ENCODE measurements around the gene THAP8. TPM values are rescaled to one million over a fixed set of nuclear protein-coding genes. Genes with fewer than 3 reads are reported as not detected.

THAP8 gene
- total RNA-seq, 2 donors from 2014 or later, result 1.1 to 1.3 TPM

- Mint-ChIP-seq H3K4me3 (peak overlapping the region; percentile 95 to 99), H3K36me3 (ENCODE audit: insufficient read depth in 2 of 2) (peaks cover 4 to 6% of the 10 kb centered on the region in 2 donors), H3K4me1 (ENCODE audit: low read depth) (peaks cover 52% of the 10 kb centered on the region), H3K9me3 (no peaks in the 10 kb centered on the region), H3K27ac (peak overlapping the region; percentile 95), H3K27me3 (ENCODE audit: low read depth) (no peaks in the 10 kb centered on the region)
- ATAC-seq (replicated peaks in 1 of 2) (no peak), DNase-seq (peak in 1 of 2 donors; percentile 10)
Observed at GRCh38 chr19:36013280-36014011, 40.6 kb downstream of the THAP8 start.

- Mint-ChIP-seq H3K27me3 (ENCODE audit: low read depth) (no peaks in the 10 kb centered on the region), H3K4me1 (ENCODE audit: low read depth) (peaks cover 48% of the 10 kb centered on the region), H3K4me3 (no peak overlapping the region), H3K36me3 (ENCODE audit: insufficient read depth in 2 of 2) (peaks cover 3 to 6% of the 10 kb centered on the region in 2 donors), H3K9me3 (no peaks in the 10 kb centered on the region), H3K27ac (no peak overlapping the region)
- DNase-seq, result no peak
- no peak for ATAC-seq (replicated peaks in 1 of 2)
Observed at GRCh38 chr19:36010402-36010801, 43.7 kb downstream of the THAP8 start.

GRCh38 chr19:36009633-36010379 is 44.3 kb downstream of the THAP8 start:
- Mint-ChIP-seq H3K4me3 (peak overlapping the region; percentile 40 to 62), H3K27me3 (ENCODE audit: low read depth) (no peaks in the 10 kb centered on the region), H3K9me3 (no peaks in the 10 kb centered on the region), H3K4me1 (ENCODE audit: low read depth) (peaks cover 42% of the 10 kb centered on the region), H3K36me3 (ENCODE audit: insufficient read depth in 2 of 2) (peaks cover 3 to 6% of the 10 kb centered on the region in 2 donors), H3K27ac (no peak overlapping the region)
- no peak for DNase-seq
- ATAC-seq (replicated peaks in 1 of 2), result no peak

GRCh38 chr19:36009220-36009619 is 44.9 kb downstream of the THAP8 start:
- peaks cover 36% of the 10 kb centered on the region for H3K4me1 Mint-ChIP-seq (ENCODE audit: low read depth)
- ATAC-seq (replicated peaks in 1 of 2), result peak; percentile 24 to 46
- H3K27me3 Mint-ChIP-seq (ENCODE audit: low read depth), result no peaks in the 10 kb centered on the region
- DNase-seq, result peak; percentile 73 to 74
- peaks cover 1 to 3% of the 10 kb centered on the region in 2 donors for H3K36me3 Mint-ChIP-seq (ENCODE audit: insufficient read depth in 2 of 2)
- no peak overlapping the region for H3K27ac Mint-ChIP-seq
- no peaks in the 10 kb centered on the region for H3K9me3 Mint-ChIP-seq
- H3K4me3 Mint-ChIP-seq, result peak overlapping the region; percentile 40 to 62

- Mint-ChIP-seq H3K36me3 (ENCODE audit: insufficient read depth in 2 of 2) (peaks cover 0 to 1% of the 10 kb centered on the region in 2 donors), H3K4me3 (peak within 1 kb of the TSS; percentile 40 to 62), H3K27ac (no peak within 1 kb of the TSS), H3K4me1 (ENCODE audit: low read depth) (peaks cover 29% of the 10 kb centered on the region), H3K27me3 (ENCODE audit: low read depth) (no peaks in the 10 kb centered on the region), H3K9me3 (no peaks in the 10 kb centered on the region)
- ATAC-seq (replicated peaks in 1 of 2), result no peak
- DNase-seq, result no peak
Observed at GRCh38 chr19:36008336-36008978, 45.6 kb downstream of the THAP8 start, which contains the start of gene SYNE4. TSS of gene SYNE4 (minus strand) at chr19:36008813. CDS start at chr19:36008681, 132 bp downstream.

GRCh38 chr19:36006955-36007354 is 47.1 kb downstream of the THAP8 start:
- no peaks in the 10 kb centered on the region for H3K27me3 Mint-ChIP-seq (ENCODE audit: low read depth)
- DNase-seq, result no peak
- no peak overlapping the region for H3K27ac Mint-ChIP-seq
- H3K4me1 Mint-ChIP-seq (ENCODE audit: low read depth), result peaks cover 19% of the 10 kb centered on the region
- H3K9me3 Mint-ChIP-seq, result no peaks in the 10 kb centered on the region
- no peak for ATAC-seq (replicated peaks in 1 of 2)
- H3K4me3 Mint-ChIP-seq, result no peak overlapping the region
- H3K36me3 Mint-ChIP-seq (ENCODE audit: insufficient read depth in 2 of 2), result peaks cover 0 to 3% of the 10 kb centered on the region in 2 donors

- ATAC-seq (replicated peaks in 1 of 2) (no peak), DNase-seq (no peak)
- Mint-ChIP-seq H3K27me3 (ENCODE audit: low read depth) (no peaks in the 10 kb centered on the region), H3K36me3 (ENCODE audit: insufficient read depth in 2 of 2) (peaks cover 0 to 1% of the 10 kb centered on the region in 2 donors), H3K27ac (no peak overlapping the region), H3K4me1 (ENCODE audit: low read depth) (peaks cover 16% of the 10 kb centered on the region), H3K9me3 (no peaks in the 10 kb centered on the region), H3K4me3 (no peak overlapping the region)
Observed at GRCh38 chr19:36003284-36003683, 50.8 kb downstream of the THAP8 start.

GRCh38 chr19:36001605-36002004 is 52.5 kb downstream of the THAP8 start:
- Mint-ChIP-seq H3K9me3 (no peaks in the 10 kb centered on the region), H3K36me3 (ENCODE audit: insufficient read depth in 2 of 2) (peaks cover 0 to 3% of the 10 kb centered on the region in 2 donors), H3K27ac (no peak overlapping the region), H3K4me3 (no peak overlapping the region), H3K4me1 (ENCODE audit: low read depth) (peaks cover 28% of the 10 kb centered on the region), H3K27me3 (ENCODE audit: low read depth) (no peaks in the 10 kb centered on the region)
- ATAC-seq (replicated peaks in 1 of 2) (no peak), DNase-seq (no peak)

- Mint-ChIP-seq H3K27me3 (ENCODE audit: low read depth) (no peaks in the 10 kb centered on the region), H3K4me3 (peak overlapping the region; percentile 92 to 99), H3K36me3 (ENCODE audit: insufficient read depth in 2 of 2) (peaks cover 0 to 6% of the 10 kb centered on the region in 2 donors), H3K4me1 (ENCODE audit: low read depth) (peaks cover 46% of the 10 kb centered on the region), H3K9me3 (no peaks in the 10 kb centered on the region), H3K27ac (peak overlapping the region; percentile 87)
- ATAC-seq (replicated peaks in 1 of 2) (no peak), DNase-seq (no peak)
Observed at GRCh38 chr19:35996777-35997176, 57.3 kb downstream of the THAP8 start.

- Mint-ChIP-seq H3K27ac (peak within 1 kb of the TSS; percentile 96), H3K9me3 (no peaks in the 10 kb centered on the region), H3K36me3 (ENCODE audit: insufficient read depth in 2 of 2) (peaks cover 0 to 6% of the 10 kb centered on the region in 2 donors), H3K4me3 (peak within 1 kb of the TSS; percentile 92 to 99), H3K27me3 (ENCODE audit: low read depth) (no peaks in the 10 kb centered on the region), H3K4me1 (ENCODE audit: low read depth) (peaks cover 46% of the 10 kb centered on the region)
- DNase-seq, result peak; percentile 96 to 97
- ATAC-seq (replicated peaks in 1 of 2), result peak; percentile 91
Observed at GRCh38 chr19:35995048-35995993, 58.8 kb downstream of the THAP8 start, which contains the start of gene SDHAF1. TSS of gene SDHAF1 (plus strand) at chr19:35995188. CDS start at chr19:35995275, 87 bp downstream.

- H3K4me3 Mint-ChIP-seq, result peak overlapping the region; percentile 77 to 79
- no peak overlapping the region for H3K27ac Mint-ChIP-seq
- no peak for ATAC-seq (replicated peaks in 1 of 2)
- H3K27me3 Mint-ChIP-seq (ENCODE audit: low read depth), result no peaks in the 10 kb centered on the region
- H3K36me3 Mint-ChIP-seq (ENCODE audit: insufficient read depth in 2 of 2), result peaks cover 0 to 6% of the 10 kb centered on the region in 2 donors
- H3K4me1 Mint-ChIP-seq (ENCODE audit: low read depth), result peaks cover 36% of the 10 kb centered on the region
- no peaks in the 10 kb centered on the region for H3K9me3 Mint-ChIP-seq
- DNase-seq, result peak; percentile 14 to 27
Observed at GRCh38 chr19:35993923-35994598, 60.0 kb downstream of the THAP8 start.
